ENCODE data around the gene CC2D2A. TPM values are rescaled to one million over a fixed set of nuclear protein-coding genes. Genes with fewer than 3 reads are reported as not detected.

The CC2D2A gene
- total RNA-seq, 2 experiments from 2014 or later, result not detected

- intact Hi-C loops (cut with micrococcal nuclease; ENCODE audit: unreplicated experiment), result no loop called here
- Histone ChIP-seq H3K4me1 (ENCODE audit: insufficient read depth, low read length, poor library complexity, severe bottlenecking) (no peaks in the 10 kb centered on the region), H3K79me2 (ENCODE audit: insufficient read depth, low read depth, low read length) (no peaks in the 10 kb centered on the region), H3K4me3 (ENCODE audit: low read depth, low read length, poor library complexity, severe bottlenecking) (no peak overlapping the region), H3K9me3 (ENCODE audit: low read length) (no peaks in the 10 kb centered on the region), H3K36me3 (ENCODE audit: insufficient read depth, low read length) (no peaks in the 10 kb centered on the region), H2AFZ (ENCODE audit: low read length) (no peak overlapping the region), H3K27ac (ENCODE audit: low read depth, low read length, poor library complexity, severe bottlenecking) (no peak overlapping the region), H3K4me2 (ENCODE audit: low read length) (no peak overlapping the region), H3K9me2 (ENCODE audit: insufficient read depth, low read length) (no peaks in the 10 kb centered on the region), H4K20me1 (ENCODE audit: insufficient read depth, low read length) (no peaks in the 10 kb centered on the region)
- BruUV-seq (replicated peaks), result no TSS peak
- TF ChIP-seq EZH2phosphoT487 (IDR thresholded peaks at IDR 0.05; ENCODE audit: borderline replicate concordance, low read depth, low read length) (no peak), CTCF (conservative IDR thresholded peaks at IDR 0.05; ENCODE audit: low read length) (no peak)
- DNase-seq (ENCODE audit: low spot score), result no peak
- ChIA-PET CTCF (ENCODE audit: unreplicated experiment) (no interaction called here), POLR2A (no interaction called here)
These were observed 62.1 kb downstream of the CC2D2A start for GRCh38 chr4:15531792-15532191.

GRCh38 chr4:15533817-15534216, 64.1 kb downstream of the CC2D2A start:
- DNase-seq (ENCODE audit: low spot score), result no peak
- no peak overlapping the region for H3K4me3 ChIP-seq (ENCODE audit: low read depth, low read length, poor library complexity, severe bottlenecking)
- H3K4me2 ChIP-seq (ENCODE audit: low read length), result no peak overlapping the region
- ChIA-PET CTCF (ENCODE audit: unreplicated experiment) (no interaction called here), POLR2A (interaction anchor here (0.7 kb wide), 1 partner anchor 38 kb away, joined by 4 read pairs; no protein-coding TSS in a partner anchor)
- no peak overlapping the region for H2AFZ ChIP-seq (ENCODE audit: low read length)
- no peaks in the 10 kb centered on the region for H3K79me2 ChIP-seq (ENCODE audit: insufficient read depth, low read depth, low read length)
- no peak overlapping the region for H3K27ac ChIP-seq (ENCODE audit: low read depth, low read length, poor library complexity, severe bottlenecking)
- no peak for TF ChIP-seq EZH2phosphoT487 (IDR thresholded peaks at IDR 0.05; ENCODE audit: borderline replicate concordance, low read depth, low read length)
- TF ChIP-seq CTCF (conservative IDR thresholded peaks at IDR 0.05; ENCODE audit: low read length), result no peak
- no peaks in the 10 kb centered on the region for H4K20me1 ChIP-seq (ENCODE audit: insufficient read depth, low read length)
- H3K9me2 ChIP-seq (ENCODE audit: insufficient read depth, low read length), result no peaks in the 10 kb centered on the region
- no TSS peak for BruUV-seq (replicated peaks)
- H3K36me3 ChIP-seq (ENCODE audit: insufficient read depth, low read length), result no peaks in the 10 kb centered on the region
- intact Hi-C loops (cut with micrococcal nuclease; ENCODE audit: unreplicated experiment), result no loop called here
- no peaks in the 10 kb centered on the region for H3K4me1 ChIP-seq (ENCODE audit: insufficient read depth, low read length, poor library complexity, severe bottlenecking)
- no peaks in the 10 kb centered on the region for H3K9me3 ChIP-seq (ENCODE audit: low read length)

- no peak overlapping the region for H2AFZ ChIP-seq (ENCODE audit: low read length)
- no peaks in the 10 kb centered on the region for H3K4me1 ChIP-seq (ENCODE audit: insufficient read depth, low read length, poor library complexity, severe bottlenecking)
- TF ChIP-seq EZH2phosphoT487 (IDR thresholded peaks at IDR 0.05; ENCODE audit: borderline replicate concordance, low read depth, low read length) (no peak), CTCF (conservative IDR thresholded peaks at IDR 0.05; ENCODE audit: low read length) (no peak)
- H3K79me2 ChIP-seq (ENCODE audit: insufficient read depth, low read depth, low read length), result no peaks in the 10 kb centered on the region
- H3K4me3 ChIP-seq (ENCODE audit: low read depth, low read length, poor library complexity, severe bottlenecking), result no peak overlapping the region
- no peaks in the 10 kb centered on the region for H3K36me3 ChIP-seq (ENCODE audit: insufficient read depth, low read length)
- no peak for DNase-seq (ENCODE audit: low spot score)
- H3K27ac ChIP-seq (ENCODE audit: low read depth, low read length, poor library complexity, severe bottlenecking), result no peak overlapping the region
- no peaks in the 10 kb centered on the region for H3K9me3 ChIP-seq (ENCODE audit: low read length)
- no peaks in the 10 kb centered on the region for H3K9me2 ChIP-seq (ENCODE audit: insufficient read depth, low read length)
- no peaks in the 10 kb centered on the region for H4K20me1 ChIP-seq (ENCODE audit: insufficient read depth, low read length)
- CTCF ChIA-PET (ENCODE audit: unreplicated experiment), result no interaction called here
- no TSS peak for BruUV-seq (replicated peaks)
- POLR2A ChIA-PET, result interaction anchor here (0.7 kb wide), 1 partner anchor 1153 kb away, joined by 3 read pairs; no protein-coding TSS in a partner anchor
- no peak overlapping the region for H3K4me2 ChIP-seq (ENCODE audit: low read length)
- intact Hi-C loops (cut with micrococcal nuclease; ENCODE audit: unreplicated experiment), result no loop called here
These were observed 65.9 kb downstream of the CC2D2A start for GRCh38 chr4:15535599-15535998.
